Activated naive CD4-positive, alpha-beta T cell treated with anti-CD3 and anti-CD28 coated beads, Interleukin-2, amount 50 U/mL, for 72 hours (primary cell): Measurements from ENCODE around the gene AFAP1L2. TPM values are rescaled to one million over a fixed set of nuclear protein-coding genes. Genes with fewer than 3 reads are reported as not detected.

Experiments used
- ATAC-seq, 2 donors: fragments of 150-1000 bp; cut with Tn5 transposase; 2 replicates each; pipeline ENCODE4 v1.10.0; 2021; ENCODE audit warnings: mild to moderate bottlenecking in 2 of 2, moderate library complexity in 2 of 2
- DNase-seq, 2 donors: peaks; one replicate each; pipeline ENCODE4 v3.0.0; 2021 to 2022; ENCODE audit warnings: low spot score in 2 of 2
- H3K27ac Mint-ChIP-seq, 2 donors: one replicate each; pipeline ENCODE4 v1.8.0; 2022; ENCODE audit warnings: mild to moderate bottlenecking in 2 of 2, mixed read lengths in 2 of 2
- H3K36me3 Mint-ChIP-seq, 2 donors: one replicate each; pipeline ENCODE4 v1.8.0; 2022; ENCODE audit warnings: mixed read lengths in 2 of 2
- H3K9me3 Mint-ChIP-seq, 2 donors: one replicate each; pipeline ENCODE4 v1.8.0; 2022; ENCODE audit warnings: mixed read lengths in 2 of 2
- total RNA-seq, 2 donors: library from RNA; stranded (reverse); gene quantifications; one replicate each; pipeline ENCODE4 v1.2.3, GENCODE V29; 2022

Gene AFAP1L2
- total RNA-seq, 2 donors from 2014 or later: 0.98 to 2.7 TPM

GRCh38 chr10:114398587-114399331 lies 5.5 kb downstream of the AFAP1L2 start:
- DNase-seq: no peak
- Mint-ChIP-seq H3K9me3 (no peaks in the 10 kb centered on the region), H3K27ac (no peak overlapping the region), H3K36me3 (no peaks in the 10 kb centered on the region)
- no peak for ATAC-seq

GRCh38 chr10:114397651-114398145 lies 6.6 kb downstream of the AFAP1L2 start:
- H3K36me3 Mint-ChIP-seq: no peaks in the 10 kb centered on the region
- H3K9me3 Mint-ChIP-seq: no peaks in the 10 kb centered on the region
- ATAC-seq: no peak
- DNase-seq: no peak
- no peak overlapping the region for H3K27ac Mint-ChIP-seq

GRCh38 chr10:114396464-114396863 lies 7.8 kb downstream of the AFAP1L2 start:
- Mint-ChIP-seq H3K27ac (no peak overlapping the region), H3K36me3 (no peaks in the 10 kb centered on the region), H3K9me3 (no peaks in the 10 kb centered on the region)
- ATAC-seq (no peak), DNase-seq (no peak)

- Mint-ChIP-seq H3K36me3 (no peaks in the 10 kb centered on the region), H3K27ac (no peak overlapping the region), H3K9me3 (no peaks in the 10 kb centered on the region)
- ATAC-seq: peak in 1 of 2 donors; percentile 61
- DNase-seq: no peak
Measured at GRCh38 chr10:114395366-114396022, 8.8 kb downstream of the AFAP1L2 start.

GRCh38 chr10:114394531-114394930 lies 9.8 kb downstream of the AFAP1L2 start:
- H3K36me3 Mint-ChIP-seq: no peaks in the 10 kb centered on the region
- H3K27ac Mint-ChIP-seq: no peak overlapping the region
- ATAC-seq (no peak), DNase-seq (no peak)
- H3K9me3 Mint-ChIP-seq: no peaks in the 10 kb centered on the region

- Mint-ChIP-seq H3K27ac (no peak overlapping the region), H3K36me3 (no peaks in the 10 kb centered on the region), H3K9me3 (no peaks in the 10 kb centered on the region)
- no peak for DNase-seq
- no peak for ATAC-seq
Measured at GRCh38 chr10:114393886-114394285, 10.4 kb downstream of the AFAP1L2 start.

GRCh38 chr10:114393482-114393881 lies 10.8 kb downstream of the AFAP1L2 start:
- DNase-seq: no peak
- peaks cover 0 to 2% of the 10 kb centered on the region in 2 donors for H3K9me3 Mint-ChIP-seq
- no peak overlapping the region for H3K27ac Mint-ChIP-seq
- no peak for ATAC-seq
- no peaks in the 10 kb centered on the region for H3K36me3 Mint-ChIP-seq

- Mint-ChIP-seq H3K9me3 (peaks cover 0 to 8% of the 10 kb centered on the region in 2 donors), H3K27ac (no peak overlapping the region), H3K36me3 (no peaks in the 10 kb centered on the region)
- ATAC-seq (no peak), DNase-seq (no peak)
Measured at GRCh38 chr10:114392112-114392835, 12.0 kb downstream of the AFAP1L2 start.

- no peaks in the 10 kb centered on the region for H3K36me3 Mint-ChIP-seq
- DNase-seq (no peak), ATAC-seq (no peak)
- no peak overlapping the region for H3K27ac Mint-ChIP-seq
- H3K9me3 Mint-ChIP-seq: peaks cover 0 to 8% of the 10 kb centered on the region in 2 donors
Measured at GRCh38 chr10:114391599-114391998, 12.7 kb downstream of the AFAP1L2 start.

GRCh38 chr10:114389426-114389825 lies 14.9 kb downstream of the AFAP1L2 start:
- Mint-ChIP-seq H3K9me3 (peaks cover 0 to 8% of the 10 kb centered on the region in 2 donors), H3K36me3 (no peaks in the 10 kb centered on the region), H3K27ac (no peak overlapping the region)
- ATAC-seq: no peak
- no peak for DNase-seq

- peak; percentile 83 to 86 for ATAC-seq
- Mint-ChIP-seq H3K9me3 (peaks cover 0 to 8% of the 10 kb centered on the region in 2 donors), H3K27ac (no peak overlapping the region), H3K36me3 (no peaks in the 10 kb centered on the region)
- peak in 1 of 2 donors; percentile 22 for DNase-seq
Measured at GRCh38 chr10:114388275-114388674, 16.0 kb downstream of the AFAP1L2 start.

- Mint-ChIP-seq H3K9me3 (peaks cover 0 to 8% of the 10 kb centered on the region in 2 donors), H3K36me3 (no peaks in the 10 kb centered on the region), H3K27ac (no peak overlapping the region)
- ATAC-seq: no peak
- no peak for DNase-seq
Measured at GRCh38 chr10:114387784-114388183, 16.5 kb downstream of the AFAP1L2 start.

GRCh38 chr10:114386452-114386851 lies 17.9 kb downstream of the AFAP1L2 start:
- DNase-seq (no peak), ATAC-seq (no peak)
- H3K27ac Mint-ChIP-seq: no peak overlapping the region
- H3K9me3 Mint-ChIP-seq: peaks cover 0 to 8% of the 10 kb centered on the region in 2 donors
- no peaks in the 10 kb centered on the region for H3K36me3 Mint-ChIP-seq

GRCh38 chr10:114385557-114385956 lies 18.7 kb downstream of the AFAP1L2 start:
- peaks cover 0 to 8% of the 10 kb centered on the region in 2 donors for H3K9me3 Mint-ChIP-seq
- no peaks in the 10 kb centered on the region for H3K36me3 Mint-ChIP-seq
- DNase-seq: no peak
- H3K27ac Mint-ChIP-seq: no peak overlapping the region
- no peak for ATAC-seq

- Mint-ChIP-seq H3K27ac (no peak overlapping the region), H3K36me3 (no peaks in the 10 kb centered on the region), H3K9me3 (peaks cover 0 to 8% of the 10 kb centered on the region in 2 donors)
- ATAC-seq (no peak), DNase-seq (no peak)
Measured at GRCh38 chr10:114384601-114385000, 19.7 kb downstream of the AFAP1L2 start.

GRCh38 chr10:114384181-114384580 lies 20.1 kb downstream of the AFAP1L2 start:
- Mint-ChIP-seq H3K27ac (no peak overlapping the region), H3K9me3 (peaks cover 0 to 8% of the 10 kb centered on the region in 2 donors), H3K36me3 (no peaks in the 10 kb centered on the region)
- ATAC-seq (no peak), DNase-seq (no peak)

- no peak for DNase-seq
- H3K27ac Mint-ChIP-seq: no peak overlapping the region
- H3K36me3 Mint-ChIP-seq: no peaks in the 10 kb centered on the region
- no peak for ATAC-seq
- H3K9me3 Mint-ChIP-seq: no peaks in the 10 kb centered on the region
Measured at GRCh38 chr10:114380797-114381196, 23.5 kb downstream of the AFAP1L2 start.
